Parathyroid adenoma (tissue), 2 donors: ENCODE results near the gene SLC22A3.

Experiments
- H2AFZ ChIP-seq: fragments of 300-600 bp; sonication (generic); one replicate; pipeline ENCODE4 v1.7.0; 2017; ENCODE audit warnings: antibody characterized with exemption, mild to moderate bottlenecking
- H3K27ac ChIP-seq: fragments of 300-600 bp; sonication (generic); one replicate; pipeline ENCODE4 v1.7.0; 2017
- H3K27me3 ChIP-seq: fragments of 300-600 bp; sonication (generic); one replicate; pipeline ENCODE4 v1.7.0; 2017; ENCODE audit warnings: low read length; ENCODE audit not compliant: control insufficient read depth, insufficient read depth
- H3K36me3 ChIP-seq: fragments of 300-600 bp; sonication (generic); one replicate; pipeline ENCODE4 v1.7.0; 2017; ENCODE audit warnings: low read length; ENCODE audit not compliant: control insufficient read depth, insufficient read depth
- H3K4me1 ChIP-seq: fragments of 300-600 bp; sonication (generic); one replicate; pipeline ENCODE4 v1.7.0; 2017; ENCODE audit warnings: control low read depth
- H3K4me2 ChIP-seq: fragments of 300-600 bp; sonication (generic); one replicate; pipeline ENCODE4 v1.7.0; 2017; ENCODE audit warnings: low read length
- H3K4me3 ChIP-seq: fragments of 300-600 bp; sonication (generic); one replicate; pipeline ENCODE4 v1.7.0; 2017; ENCODE audit warnings: low read depth, low read length
- H3K79me2 ChIP-seq: fragments of 300-600 bp; sonication (generic); one replicate; pipeline ENCODE4 v1.7.0; 2017; ENCODE audit warnings: control low read depth
- H3K9ac ChIP-seq: fragments of 300-600 bp; sonication (generic); one replicate; pipeline ENCODE4 v1.7.0; 2017; ENCODE audit warnings: mild to moderate bottlenecking
- H3K9me3 ChIP-seq: fragments of 300-600 bp; sonication (generic); one replicate; pipeline ENCODE4 v1.7.0; 2017; ENCODE audit warnings: low read length; ENCODE audit not compliant: control insufficient read depth
- CTCF ChIP-seq: fragments of 300-600 bp; sonication (generic); IDR thresholded peaks from one replicate; pipeline ENCODE4 v1.7.0; 2017; ENCODE audit warnings: antibody characterized with exemption, mild to moderate bottlenecking
- donor health status: primary hyperparathyroidism.

The SLC22A3 gene

GRCh38 chr6:160303806-160304205 lies 44.4 kb upstream of the SLC22A3 start:
- no peak for TF ChIP-seq CTCF
- Histone ChIP-seq H3K79me2 (no peaks in the 10 kb centered on the region), H3K4me1 (no peaks in the 10 kb centered on the region), H3K27ac (no peak overlapping the region), H3K4me3 (no peak overlapping the region), H3K9me3 (no peaks in the 10 kb centered on the region), H3K9ac (no peak overlapping the region), H3K27me3 (no peaks in the 10 kb centered on the region), H2AFZ (no peak overlapping the region), H3K4me2 (no peak overlapping the region), H3K36me3 (no peaks in the 10 kb centered on the region)

- Histone ChIP-seq H3K4me3 (no peak overlapping the region), H3K9ac (no peak overlapping the region), H2AFZ (no peak overlapping the region), H3K4me2 (no peak overlapping the region), H3K4me1 (no peaks in the 10 kb centered on the region), H3K79me2 (no peaks in the 10 kb centered on the region), H3K36me3 (no peaks in the 10 kb centered on the region), H3K27me3 (no peaks in the 10 kb centered on the region), H3K27ac (no peak overlapping the region), H3K9me3 (no peaks in the 10 kb centered on the region)
- no peak for TF ChIP-seq CTCF
These were observed 42.1 kb upstream of the SLC22A3 start for GRCh38 chr6:160305926-160306713.

GRCh38 chr6:160309718-160310117 lies 38.5 kb upstream of the SLC22A3 start:
- Histone ChIP-seq H3K4me1 (no peaks in the 10 kb centered on the region), H3K9ac (no peak overlapping the region), H2AFZ (no peak overlapping the region)

GRCh38 chr6:160312900-160313299 lies 35.3 kb upstream of the SLC22A3 start:
- no peaks in the 10 kb centered on the region for H3K79me2 ChIP-seq
- no peaks in the 10 kb centered on the region for H3K9me3 ChIP-seq
- no peaks in the 10 kb centered on the region for H3K4me1 ChIP-seq
- no peak overlapping the region for H3K4me3 ChIP-seq
- TF ChIP-seq CTCF = no peak
- no peak overlapping the region for H3K4me2 ChIP-seq
- H3K36me3 ChIP-seq = no peaks in the 10 kb centered on the region
- no peaks in the 10 kb centered on the region for H3K27me3 ChIP-seq
- no peak overlapping the region for H2AFZ ChIP-seq
- no peak overlapping the region for H3K9ac ChIP-seq
- H3K27ac ChIP-seq = no peak overlapping the region

More at GRCh38 chr6:160309718-160310117, 38.5 kb upstream of the SLC22A3 start:
- no peak overlapping the region for H3K27ac ChIP-seq
- no peaks in the 10 kb centered on the region for H3K36me3 ChIP-seq
- TF ChIP-seq CTCF = no peak
- no peak overlapping the region for H3K4me2 ChIP-seq
- no peaks in the 10 kb centered on the region for H3K27me3 ChIP-seq
- H3K79me2 ChIP-seq = no peaks in the 10 kb centered on the region
- no peak overlapping the region for H3K4me3 ChIP-seq
- no peaks in the 10 kb centered on the region for H3K9me3 ChIP-seq

- no peak for TF ChIP-seq CTCF
- Histone ChIP-seq H3K36me3 (no peaks in the 10 kb centered on the region), H3K4me3 (no peak overlapping the region), H2AFZ (no peak overlapping the region), H3K79me2 (no peaks in the 10 kb centered on the region), H3K4me1 (no peaks in the 10 kb centered on the region), H3K9ac (no peak overlapping the region), H3K9me3 (no peaks in the 10 kb centered on the region), H3K4me2 (no peak overlapping the region), H3K27me3 (no peaks in the 10 kb centered on the region), H3K27ac (no peak overlapping the region)
These were observed 32.9 kb upstream of the SLC22A3 start for GRCh38 chr6:160315310-160315709.
